SW480 (cell line): ENCODE results near the gene DYNC1LI1.
"Not testable (repeated sequence)": the region's sequence is repeated elsewhere in the genome, so short reads cannot be mapped to it uniquely, and the experiment has no call there.

Source experiments
- DNase-seq: peaks from one replicate; pipeline ENCODE4 v3.0.0-alpha.2; 2016; ENCODE audit warnings: low spot score

DYNC1LI1 gene

GRCh38 chr3:32531010-32531647, 39.5 kb downstream of the DYNC1LI1 start:
- DNase-seq, result no peak

DNA sequence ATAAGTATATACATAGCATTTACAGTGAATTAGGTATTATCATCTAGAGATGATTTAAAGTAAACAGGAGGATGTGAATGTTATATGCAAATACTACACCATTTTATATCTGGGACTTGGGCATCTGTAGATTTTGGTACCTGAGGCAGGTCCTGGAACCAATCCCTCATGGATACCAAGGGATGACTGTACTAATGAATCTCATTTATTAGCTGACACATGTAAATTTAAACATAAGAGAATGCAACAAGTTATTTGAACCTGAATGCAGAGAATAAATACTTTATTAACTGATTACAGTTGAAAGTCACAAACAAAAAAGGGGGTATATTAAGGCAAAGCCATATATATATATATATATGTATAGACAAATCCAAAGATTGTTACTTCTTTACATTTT, 44.9 kb downstream of the DYNC1LI1 start:
- no peak for DNase-seq

- no peak for DNase-seq
Observed at GRCh38 chr3:32522682-32523081, 48.0 kb downstream of the DYNC1LI1 start.

- not testable (repeated sequence) for DNase-seq
Observed at GRCh38 chr3:32518921-32519320, 51.7 kb downstream of the DYNC1LI1 start.

DNA sequence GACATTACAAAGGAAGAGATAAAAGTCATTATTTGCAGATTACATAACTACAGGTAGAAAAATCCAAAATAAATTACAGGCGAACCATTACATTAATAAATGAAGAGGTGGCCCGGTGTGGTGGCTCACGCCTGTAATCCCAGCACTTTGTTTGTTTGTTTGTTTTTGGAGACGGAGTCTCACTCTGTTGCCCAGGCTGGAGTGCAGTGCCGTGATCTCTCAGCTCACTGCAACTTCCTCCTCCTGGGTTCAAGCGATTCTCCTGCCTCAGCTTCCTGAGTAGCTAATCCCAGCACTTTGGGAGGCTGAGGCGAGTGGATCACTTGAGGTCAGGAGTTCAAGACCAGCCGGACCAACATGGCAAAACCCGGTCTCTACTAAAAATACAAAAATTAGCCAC, 53.9 kb downstream of the DYNC1LI1 start:
- not testable (repeated sequence) for DNase-seq

DNA sequence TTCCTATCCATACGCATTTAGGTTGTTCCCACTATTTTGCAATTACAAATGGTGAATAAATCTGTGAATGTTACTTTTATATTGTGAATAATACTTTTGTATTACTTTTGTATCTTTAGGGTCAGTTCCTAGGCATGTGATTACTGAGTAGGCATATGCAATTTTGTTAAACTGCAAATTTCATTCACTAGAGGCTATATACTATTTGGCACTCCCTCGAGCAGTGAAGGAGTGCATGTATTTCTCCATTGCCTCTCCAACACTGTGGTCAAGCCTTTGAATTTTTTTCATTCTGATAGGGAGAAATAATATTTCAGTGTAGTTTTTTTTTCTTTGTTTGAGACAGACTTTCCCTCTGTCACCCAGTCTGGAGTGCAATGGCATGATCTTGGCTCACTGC, 59.7 kb downstream of the DYNC1LI1 start:
- no peak for DNase-seq

DNA sequence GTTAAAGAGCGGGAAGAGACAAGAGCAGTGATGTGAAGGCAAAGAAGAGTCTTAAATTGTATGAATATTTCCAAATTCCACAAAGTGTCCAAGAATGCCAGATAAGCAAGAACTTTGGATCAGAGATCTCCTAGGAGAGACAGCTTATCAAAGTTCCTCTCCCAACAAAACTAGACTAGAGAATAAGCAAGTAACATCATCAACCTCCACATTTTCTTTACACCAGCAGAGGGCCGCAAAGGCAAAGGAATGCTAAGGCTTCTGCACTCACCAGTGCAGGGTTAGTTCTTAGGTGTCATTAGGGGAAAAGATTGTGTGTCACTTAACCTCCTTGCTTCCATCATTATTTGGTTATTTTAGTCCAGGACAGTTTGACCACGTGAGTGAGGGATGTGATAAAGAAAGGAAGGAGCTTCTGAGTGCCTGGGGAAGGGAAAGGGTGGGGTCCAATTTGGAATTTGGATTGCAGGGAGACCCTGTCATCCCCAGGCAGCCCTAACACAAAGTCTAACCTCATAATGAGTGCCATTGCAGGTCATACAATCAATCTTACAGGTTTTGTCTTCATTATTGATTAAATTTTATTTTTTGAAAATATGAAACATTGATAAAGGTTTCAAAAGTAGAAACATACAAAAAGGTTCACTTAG, 60.5 kb downstream of the DYNC1LI1 start:
- DNase-seq, result peak; percentile 69

DNA sequence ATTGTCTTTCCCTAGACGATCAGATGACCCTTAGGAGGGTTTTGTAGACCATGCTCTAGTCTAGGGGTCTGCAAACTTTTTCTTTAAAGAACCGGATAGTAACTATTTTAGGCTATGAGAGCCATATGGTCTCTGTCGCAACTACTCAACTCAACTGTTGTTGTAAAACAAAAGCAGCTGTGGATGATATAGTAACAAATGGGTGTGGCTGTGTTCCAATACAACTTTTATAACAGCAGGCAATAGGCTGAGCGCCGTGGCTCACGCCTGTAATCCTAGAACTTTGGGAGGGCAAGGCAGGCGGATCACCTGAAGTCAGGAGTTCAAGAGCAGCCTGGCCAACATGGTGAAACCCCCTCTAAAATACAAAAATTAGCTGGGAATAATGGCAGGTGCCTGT, 61.9 kb downstream of the DYNC1LI1 start:
- DNase-seq, result no peak

- no peak for DNase-seq
Observed at GRCh38 chr3:32506466-32506865, 64.2 kb downstream of the DYNC1LI1 start.

GRCh38 chr3:32502946-32503286, 67.7 kb downstream of the DYNC1LI1 start:
- DNase-seq, result no peak

- DNase-seq, result peak; percentile 81
Observed at GRCh38 chr3:32502118-32502945, 68.3 kb downstream of the DYNC1LI1 start, which contains the start of gene CMTM6. Gene CMTM6, minus strand, starts transcription at chr3:32502852. Its CDS starts 107 bp downstream, at chr3:32502745.

DNA sequence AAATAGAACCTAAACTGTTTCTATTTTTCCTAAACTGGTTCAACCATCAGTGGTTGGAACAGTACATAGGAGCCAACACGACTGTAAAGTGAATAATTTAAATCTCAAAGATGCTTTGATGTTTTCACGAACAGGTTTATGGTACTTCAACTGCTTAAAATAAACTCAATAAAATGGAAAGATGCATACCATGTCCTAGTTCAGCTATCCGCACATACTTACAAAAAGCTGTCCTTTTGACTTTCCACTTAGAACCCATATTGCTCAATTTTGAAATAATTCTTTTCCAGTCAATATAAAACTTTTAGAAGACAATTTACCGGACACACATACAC, 68.9 kb downstream of the DYNC1LI1 start:
- DNase-seq, result no peak

- DNase-seq, result no peak
Observed at GRCh38 chr3:32500880-32501782, 69.5 kb downstream of the DYNC1LI1 start.

DNA sequence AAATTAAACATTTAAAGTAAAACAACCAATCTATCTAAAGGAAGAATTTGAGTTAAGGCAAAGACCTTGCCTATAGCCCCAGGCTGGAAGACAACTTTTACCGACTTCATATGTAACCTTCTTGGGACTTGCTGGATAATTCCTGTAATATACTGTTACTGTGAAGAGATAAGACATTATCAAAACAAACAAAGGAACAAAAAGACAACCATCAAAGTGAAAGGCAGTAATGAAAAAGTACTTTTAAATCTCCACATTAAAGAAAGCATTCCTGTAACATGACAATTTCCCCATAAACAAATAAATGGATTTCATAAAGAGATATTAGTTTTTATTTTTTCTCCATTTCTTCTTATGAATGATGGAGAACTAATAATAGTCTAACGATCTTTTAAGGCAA, 70.4 kb downstream of the DYNC1LI1 start:
- DNase-seq, result no peak

DNA sequence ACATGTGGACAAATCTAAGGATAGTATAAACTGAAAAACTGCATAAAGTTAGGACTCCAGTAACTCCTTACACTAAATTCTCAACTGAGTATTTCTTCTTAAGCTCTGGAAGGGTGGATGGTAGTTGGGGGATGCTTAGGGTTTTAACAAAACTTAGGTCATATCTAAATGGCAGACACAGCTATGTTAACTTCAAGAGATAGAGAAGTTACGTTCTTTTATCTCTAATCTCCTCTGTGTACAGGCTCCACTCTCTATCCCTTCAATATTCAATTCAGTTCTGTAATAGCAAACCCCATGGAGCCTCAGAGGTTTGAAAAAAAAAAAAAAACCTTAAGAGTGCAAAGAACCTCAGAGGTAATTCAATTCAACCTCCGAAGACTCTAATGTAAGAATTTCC, 71.1 kb downstream of the DYNC1LI1 start:
- no peak for DNase-seq

DNA sequence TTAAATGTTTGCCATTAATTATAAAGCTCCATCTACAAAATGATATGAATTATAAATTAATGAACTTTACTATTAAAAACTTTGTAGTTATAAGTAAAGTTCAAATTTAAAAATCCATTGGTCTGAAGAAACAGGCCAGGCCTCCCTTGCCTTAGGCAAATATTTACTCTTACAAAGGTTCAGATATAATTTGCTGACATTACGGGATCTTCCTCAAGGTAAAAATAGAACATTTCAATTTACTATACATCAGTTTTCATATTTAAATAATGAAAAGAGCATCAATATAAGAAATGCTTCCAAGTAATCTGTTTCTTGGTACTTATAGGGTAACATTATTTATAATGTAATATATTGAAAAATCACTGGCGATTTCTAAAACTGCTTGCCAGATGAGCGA, 71.7 kb downstream of the DYNC1LI1 start:
- DNase-seq, result no peak

GRCh38 chr3:32498252-32498651, 72.4 kb downstream of the DYNC1LI1 start:
- no peak for DNase-seq

DNA sequence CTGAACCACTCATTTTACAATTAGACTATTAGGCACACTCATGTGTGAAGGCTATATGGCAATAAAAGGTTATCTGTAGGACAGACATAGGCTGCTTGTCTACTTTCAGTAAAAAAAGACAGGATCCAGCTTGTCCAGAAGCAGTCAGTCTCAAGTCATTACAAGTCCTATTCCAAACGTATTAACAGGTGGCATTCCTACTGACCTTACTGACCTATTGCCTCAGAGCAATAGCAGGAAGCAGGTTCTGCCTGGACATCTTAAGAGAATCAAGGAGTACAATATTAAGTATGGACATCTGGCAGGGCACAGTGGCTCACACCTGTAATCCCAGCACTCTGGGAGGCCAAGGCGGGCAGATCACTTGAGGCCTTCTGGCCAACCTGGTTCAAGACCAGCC, 75.0 kb downstream of the DYNC1LI1 start:
- DNase-seq, result no peak

GRCh38 chr3:32495085-32495484, 75.6 kb downstream of the DYNC1LI1 start:
- DNase-seq, result no peak

DNA sequence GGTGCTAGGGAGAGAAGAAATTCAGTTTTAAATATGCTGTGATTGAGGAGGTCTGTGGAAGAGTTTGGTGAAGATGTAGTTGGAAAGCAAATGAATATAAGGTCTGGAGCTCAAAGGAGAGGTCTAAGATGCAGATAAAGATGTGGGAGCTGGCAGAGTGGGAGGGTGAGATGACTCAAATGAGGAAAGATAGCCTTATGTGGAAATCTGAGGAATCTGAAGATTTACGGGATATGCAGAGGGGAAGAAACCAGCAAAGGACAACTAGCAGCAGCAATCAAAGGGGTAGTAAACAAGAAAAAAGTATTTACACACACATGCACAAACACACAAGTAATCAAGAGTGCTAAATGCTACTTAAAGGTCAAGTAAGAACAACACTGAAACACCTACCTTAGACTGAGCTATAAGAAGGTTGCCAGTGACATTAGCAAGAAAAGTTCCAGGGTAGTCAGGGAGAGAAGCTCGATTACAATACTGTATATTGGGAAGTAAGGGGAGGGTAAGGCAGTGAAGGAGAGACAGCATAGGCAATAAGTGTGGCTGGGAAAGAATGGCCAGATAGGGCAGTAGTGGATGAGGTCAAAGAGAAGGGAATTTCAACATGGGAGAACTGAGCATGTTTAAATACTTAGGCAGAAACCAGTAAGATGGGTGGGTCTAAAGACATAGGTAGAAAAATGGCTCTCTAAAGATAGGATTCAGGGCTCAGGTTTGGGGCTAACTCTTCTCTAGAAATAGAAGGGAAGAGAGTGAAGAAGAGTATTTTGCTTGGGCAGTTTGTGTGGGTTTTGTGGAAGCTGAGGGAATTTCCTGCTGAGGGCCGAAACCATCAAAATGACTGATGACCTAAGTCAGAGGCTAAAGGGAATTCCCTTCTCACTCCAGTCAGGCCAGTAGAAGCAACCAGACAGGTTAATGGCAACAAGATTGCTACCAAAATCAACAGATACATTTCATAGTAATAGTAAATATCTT, 76.9 kb downstream of the DYNC1LI1 start:
- no peak for DNase-seq
